RWPE2 (cell line): ENCODE results near the gene ADGRG2.
"Not testable (repeated sequence)": the region's sequence is repeated elsewhere in the genome, so short reads cannot be mapped to it uniquely, and the experiment has no call there.

ENCODE experiments used
- ATAC-seq: fragments of 200-7000 bp; cut with Tn5 transposase; 3 replicates; pipeline ENCODE4 v1.9.1; 2021; ENCODE audit warnings: low read depth
- DNase-seq: peaks from one replicate; pipeline ENCODE4 v3.0.0-alpha.2; 2020; ENCODE audit warnings: low spot score
- H3K27ac ChIP-seq: fragments of 450-650 bp; 2 replicates; pipeline ENCODE4 v1.5.1; 2017; ENCODE audit warnings: mild to moderate bottlenecking; ENCODE audit not compliant: poor library complexity, severe bottlenecking
- H3K27me3 ChIP-seq: fragments of 250-450 bp; sonication (Bioruptor Pico); 2 replicates; pipeline ENCODE4 v1.5.1; 2021; ENCODE audit warnings: mild to moderate bottlenecking, moderate library complexity; ENCODE audit not compliant: insufficient read depth, poor library complexity, severe bottlenecking
- H3K36me3 ChIP-seq: fragments of 250-450 bp; sonication (Bioruptor Pico); 2 replicates; pipeline ENCODE4 v1.5.1; 2020; ENCODE audit warnings: low read depth, mild to moderate bottlenecking, moderate library complexity
- H3K4me1 ChIP-seq: fragments of 250-450 bp; sonication (Bioruptor Pico); 2 replicates; pipeline ENCODE4 v1.5.1; 2021; ENCODE audit warnings: mild to moderate bottlenecking, moderate library complexity; ENCODE audit not compliant: insufficient read depth, poor library complexity, severe bottlenecking
- H3K4me3 ChIP-seq: fragments of 250-450 bp; sonication (Bioruptor Pico); 2 replicates; pipeline ENCODE4 v1.5.1; 2021; ENCODE audit warnings: mild to moderate bottlenecking, moderate library complexity; ENCODE audit not compliant: severe bottlenecking
- H3K9me3 ChIP-seq: fragments of 250-450 bp; sonication (Bioruptor Pico); 2 replicates; pipeline ENCODE4 v1.5.1; 2021; ENCODE audit warnings: mild to moderate bottlenecking, moderate library complexity; ENCODE audit not compliant: severe bottlenecking
- TF ChIP-seq, protein P1 (sequence below): fragments of 450-650 bp; IDR thresholded peaks from one replicate; pipeline ENCODE4 v1.5.1; 2017; ENCODE audit warnings: mild to moderate bottlenecking, moderate library complexity; ENCODE audit not compliant: poor library complexity, severe bottlenecking

ADGRG2 gene

GRCh38 chrX:19019996-19020395, 102.3 kb downstream of the ADGRG2 start:
- H3K4me1 ChIP-seq = peaks cover 4% of the 10 kb centered on the region
- no peak overlapping the region for H3K4me3 ChIP-seq
- H3K36me3 ChIP-seq = no peaks in the 10 kb centered on the region
- H3K9me3 ChIP-seq = no peaks in the 10 kb centered on the region
- peak overlapping the region; percentile 82 for H3K27ac ChIP-seq
- TF ChIP-seq, protein P1, sequence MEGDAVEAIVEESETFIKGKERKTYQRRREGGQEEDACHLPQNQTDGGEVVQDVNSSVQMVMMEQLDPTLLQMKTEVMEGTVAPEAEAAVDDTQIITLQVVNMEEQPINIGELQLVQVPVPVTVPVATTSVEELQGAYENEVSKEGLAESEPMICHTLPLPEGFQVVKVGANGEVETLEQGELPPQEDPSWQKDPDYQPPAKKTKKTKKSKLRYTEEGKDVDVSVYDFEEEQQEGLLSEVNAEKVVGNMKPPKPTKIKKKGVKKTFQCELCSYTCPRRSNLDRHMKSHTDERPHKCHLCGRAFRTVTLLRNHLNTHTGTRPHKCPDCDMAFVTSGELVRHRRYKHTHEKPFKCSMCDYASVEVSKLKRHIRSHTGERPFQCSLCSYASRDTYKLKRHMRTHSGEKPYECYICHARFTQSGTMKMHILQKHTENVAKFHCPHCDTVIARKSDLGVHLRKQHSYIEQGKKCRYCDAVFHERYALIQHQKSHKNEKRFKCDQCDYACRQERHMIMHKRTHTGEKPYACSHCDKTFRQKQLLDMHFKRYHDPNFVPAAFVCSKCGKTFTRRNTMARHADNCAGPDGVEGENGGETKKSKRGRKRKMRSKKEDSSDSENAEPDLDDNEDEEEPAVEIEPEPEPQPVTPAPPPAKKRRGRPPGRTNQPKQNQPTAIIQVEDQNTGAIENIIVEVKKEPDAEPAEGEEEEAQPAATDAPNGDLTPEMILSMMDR = no peak
- DNase-seq (no peak), ATAC-seq (peak; percentile 86)
- no peaks in the 10 kb centered on the region for H3K27me3 ChIP-seq

GRCh38 chrX:19017271-19017670, 105.0 kb downstream of the ADGRG2 start:
- DNase-seq (no peak), ATAC-seq (0 out of 3 replicates have a peak, but pooled peaks have one; percentile 17)
- Histone ChIP-seq H3K4me1 (peaks cover 4% of the 10 kb centered on the region), H3K4me3 (no peak overlapping the region), H3K27me3 (no peaks in the 10 kb centered on the region), H3K36me3 (no peaks in the 10 kb centered on the region), H3K9me3 (no peaks in the 10 kb centered on the region), H3K27ac (peak overlapping the region; percentile 4)
- TF ChIP-seq, protein P1 = peak; percentile 51

GRCh38 chrX:19016614-19017013, 105.7 kb downstream of the ADGRG2 start:
- peak overlapping the region; percentile 4 for H3K27ac ChIP-seq
- 0 out of 3 replicates have a peak, but pooled peaks have one; percentile 46 for ATAC-seq

DNA sequence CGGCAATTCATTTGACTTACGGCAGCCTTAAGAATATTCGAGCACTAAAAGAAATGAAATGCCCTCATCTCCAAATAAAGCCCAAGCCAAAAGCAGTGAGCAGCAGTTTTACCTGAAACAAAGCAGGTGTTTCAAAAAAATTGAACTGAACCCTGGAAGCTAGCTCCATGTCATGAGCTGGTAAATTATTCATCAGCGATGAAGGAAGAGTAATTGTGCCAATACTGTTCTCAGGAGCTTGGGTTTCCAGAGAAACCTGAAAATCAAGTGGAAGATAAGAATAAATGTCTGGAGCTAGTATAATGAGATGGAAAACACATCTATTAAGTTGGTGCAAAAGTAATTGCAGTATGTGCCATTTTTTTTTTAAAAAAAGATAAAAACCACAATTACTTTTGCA, 114.4 kb downstream of the ADGRG2 start:
- no peak for ATAC-seq
- no peaks in the 10 kb centered on the region for H3K9me3 ChIP-seq
- no peak overlapping the region for H3K27ac ChIP-seq
- TF ChIP-seq, protein P1 = no peak
- H3K27me3 ChIP-seq = no peaks in the 10 kb centered on the region
- DNase-seq = no peak
- no peaks in the 10 kb centered on the region for H3K36me3 ChIP-seq
- no peaks in the 10 kb centered on the region for H3K4me1 ChIP-seq
- H3K4me3 ChIP-seq = no peak overlapping the region

More at GRCh38 chrX:19016614-19017013, 105.7 kb downstream of the ADGRG2 start:
- H3K4me3 ChIP-seq, DNase-seq, H3K4me1 ChIP-seq, H3K27me3 ChIP-seq, H3K9me3 ChIP-seq, H3K36me3 ChIP-seq: not testable (repeated sequence)

DNA sequence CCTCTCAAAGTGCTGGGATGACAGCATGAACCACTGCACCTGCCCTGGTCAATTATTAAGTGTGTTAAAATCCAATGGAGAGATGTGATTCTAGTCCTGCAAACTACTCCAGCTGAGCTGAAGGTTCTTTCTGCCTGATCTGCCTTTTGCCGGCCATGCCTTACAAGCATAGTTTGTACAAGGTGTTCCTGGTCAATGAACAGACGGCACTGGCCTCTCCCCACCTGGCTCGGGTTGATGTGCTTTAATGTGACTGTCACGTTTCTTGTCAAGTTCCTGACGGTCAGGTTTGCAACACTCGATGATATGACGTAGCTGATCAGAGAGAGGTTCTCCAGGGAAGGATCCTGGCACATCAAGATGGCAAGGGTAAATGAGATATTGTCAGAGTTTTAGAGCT, 115.3 kb downstream of the ADGRG2 start:
- no peak overlapping the region for H3K4me3 ChIP-seq
- H3K36me3 ChIP-seq = no peaks in the 10 kb centered on the region
- TF ChIP-seq, protein P1 = no peak
- no peaks in the 10 kb centered on the region for H3K4me1 ChIP-seq
- DNase-seq (no peak), ATAC-seq (no peak)
- H3K27ac ChIP-seq = no peak overlapping the region
- H3K27me3 ChIP-seq = no peaks in the 10 kb centered on the region
- H3K9me3 ChIP-seq = no peaks in the 10 kb centered on the region
